ENCODE data around the gene CST9. TPM values are rescaled to one million over a fixed set of nuclear protein-coding genes. Genes with fewer than 3 reads are reported as not detected.
"Not testable (repeated sequence)": the region's sequence is repeated elsewhere in the genome, so short reads cannot be mapped to it uniquely, and the experiment has no call there.

The CST9 gene
- total and polyA plus RNA-seq, 2 of the 13 experiments (the other 11 are each of a cell fraction or from before 2014, with no cell fraction given) = 0.07 TPM; not detected in 1

DNA sequence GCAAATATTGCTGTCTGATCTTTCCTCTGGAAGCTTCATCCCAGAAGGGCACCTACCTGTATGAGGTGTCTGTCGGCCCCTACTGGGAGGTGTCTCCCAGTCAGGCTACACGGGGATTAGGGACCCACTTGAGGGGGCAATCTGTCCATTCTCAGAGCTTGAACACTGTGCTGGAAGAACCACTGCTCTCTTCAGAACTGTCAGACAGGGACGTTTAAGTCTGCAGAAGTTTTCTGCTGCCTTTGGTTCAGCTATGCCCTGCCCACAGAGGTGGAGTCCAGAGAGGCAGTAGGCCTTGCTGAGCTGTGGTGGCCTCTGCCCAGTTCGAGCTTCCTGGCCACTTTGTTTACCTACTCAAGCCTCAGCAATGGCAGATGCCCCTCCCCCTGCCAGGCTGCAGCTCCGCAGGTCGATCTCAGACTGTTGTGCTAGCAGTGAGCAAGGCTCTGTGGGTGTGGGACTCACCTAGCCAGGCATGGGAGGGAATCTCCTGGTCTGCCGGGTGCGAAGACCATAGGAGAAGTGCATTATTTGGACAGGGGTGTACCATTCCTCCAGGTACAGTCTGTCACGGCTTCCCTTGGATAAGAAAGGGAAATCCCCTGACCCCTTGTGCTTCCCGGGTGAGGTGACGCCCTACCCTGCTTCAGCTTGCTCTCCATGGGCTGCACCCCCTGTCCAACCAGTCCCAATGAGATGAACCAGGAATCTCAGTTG is 15.1 kb upstream of the CST9 start (continued):
- TF ChIP-seq SKI (IDR thresholded peaks at IDR 0.05; ENCODE audit: partially characterized antibody) (peak; percentile 65), SMAD3 (CRISPR knock-in tag; IDR thresholded peaks at IDR 0.05) (0 out of 2 replicates have a peak, but pooled peaks have one; percentile 77), ZNF564 (CRISPR knock-in tag; IDR thresholded peaks at IDR 0.05) (0 out of 2 replicates have a peak, but pooled peaks have one; percentile 70), ZBTB3 (CRISPR knock-in tag; IDR thresholded peaks at IDR 0.05; ENCODE audit: borderline replicate concordance, low read depth) (peak; percentile 83), FOSL2 (CRISPR knock-in tag; IDR thresholded peaks at IDR 0.05) (peak; percentile 77), GTF3A (CRISPR knock-in tag; conservative IDR thresholded peaks at IDR 0.05) (peak; percentile 87; the same call in 1 of the 2 replicates), KDM2A (CRISPR knock-in tag; IDR thresholded peaks at IDR 0.05; ENCODE audit: borderline replicate concordance, low read depth) (peak; percentile 86), NRL (CRISPR knock-in tag; IDR thresholded peaks at IDR 0.05; ENCODE audit: borderline replicate concordance) (peak; percentile 84; the same call in 1 of the 2 replicates), SOX5 (CRISPR knock-in tag; IDR thresholded peaks at IDR 0.05; ENCODE audit: borderline replicate concordance) (peak; percentile 80), STAG1 (CRISPR knock-in tag; IDR thresholded peaks at IDR 0.05) (peak; percentile 36; the same call in 1 of the 2 replicates), SALL2 (CRISPR knock-in tag; IDR thresholded peaks at IDR 0.05) (peak; percentile 79), JUN (CRISPR knock-in tag; IDR thresholded peaks at IDR 0.05) (peak; percentile 86; the same call in 1 of the 2 replicates), HMG20A (CRISPR knock-in tag; IDR thresholded peaks at IDR 0.05; ENCODE audit: borderline replicate concordance) (peak; percentile 62; the same call in 1 of the 2 replicates), ZSCAN9 (CRISPR knock-in tag; IDR thresholded peaks at IDR 0.05; ENCODE audit: borderline replicate concordance) (peak; percentile 64; the same call in 1 of the 2 replicates), MEIS2 (CRISPR knock-in tag; IDR thresholded peaks at IDR 0.05) (peak; percentile 68; the same call in 1 of the 2 replicates), GABPA (CRISPR knock-in tag; IDR thresholded peaks at IDR 0.05; ENCODE audit: low read depth) (0 out of 2 replicates have a peak, but pooled peaks have one; percentile 21), BORCS8-MEF2B (CRISPR knock-in tag; IDR thresholded peaks at IDR 0.05) (peak; percentile 83), KMT2A (CRISPR knock-in tag; IDR thresholded peaks at IDR 0.05) (peak; percentile 58; the same call in 1 of the 2 replicates)
- TF ChIP-seq, protein P1, sequence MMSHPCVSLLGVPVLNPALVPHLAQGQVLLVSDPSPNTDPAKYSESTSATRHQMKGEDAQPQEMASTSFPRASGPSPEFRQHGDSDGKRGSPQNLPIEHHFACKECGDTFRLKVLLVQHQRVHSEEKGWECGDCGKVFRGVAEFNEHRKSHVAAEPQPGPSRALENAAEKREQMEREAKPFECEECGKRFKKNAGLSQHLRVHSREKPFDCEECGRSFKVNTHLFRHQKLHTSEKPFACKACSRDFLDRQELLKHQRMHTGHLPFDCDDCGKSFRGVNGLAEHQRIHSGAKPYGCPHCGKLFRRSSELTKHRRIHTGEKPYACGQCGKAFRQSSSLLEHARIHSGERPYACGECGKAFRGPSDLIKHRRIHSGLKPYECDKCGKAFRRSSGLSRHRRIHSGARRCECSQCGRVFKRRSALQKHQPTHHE (CRISPR knock-in tag; IDR thresholded peaks at IDR 0.05; ENCODE audit: borderline replicate concordance) = 0 out of 2 replicates have a peak, but pooled peaks have one; percentile 53
- TF ChIP-seq, protein P2, sequence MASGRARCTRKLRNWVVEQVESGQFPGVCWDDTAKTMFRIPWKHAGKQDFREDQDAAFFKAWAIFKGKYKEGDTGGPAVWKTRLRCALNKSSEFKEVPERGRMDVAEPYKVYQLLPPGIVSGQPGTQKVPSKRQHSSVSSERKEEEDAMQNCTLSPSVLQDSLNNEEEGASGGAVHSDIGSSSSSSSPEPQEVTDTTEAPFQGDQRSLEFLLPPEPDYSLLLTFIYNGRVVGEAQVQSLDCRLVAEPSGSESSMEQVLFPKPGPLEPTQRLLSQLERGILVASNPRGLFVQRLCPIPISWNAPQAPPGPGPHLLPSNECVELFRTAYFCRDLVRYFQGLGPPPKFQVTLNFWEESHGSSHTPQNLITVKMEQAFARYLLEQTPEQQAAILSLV (CRISPR knock-in tag; IDR thresholded peaks at IDR 0.05; ENCODE audit: borderline replicate concordance) = peak; percentile 94
- TF ChIP-seq, protein P3, sequence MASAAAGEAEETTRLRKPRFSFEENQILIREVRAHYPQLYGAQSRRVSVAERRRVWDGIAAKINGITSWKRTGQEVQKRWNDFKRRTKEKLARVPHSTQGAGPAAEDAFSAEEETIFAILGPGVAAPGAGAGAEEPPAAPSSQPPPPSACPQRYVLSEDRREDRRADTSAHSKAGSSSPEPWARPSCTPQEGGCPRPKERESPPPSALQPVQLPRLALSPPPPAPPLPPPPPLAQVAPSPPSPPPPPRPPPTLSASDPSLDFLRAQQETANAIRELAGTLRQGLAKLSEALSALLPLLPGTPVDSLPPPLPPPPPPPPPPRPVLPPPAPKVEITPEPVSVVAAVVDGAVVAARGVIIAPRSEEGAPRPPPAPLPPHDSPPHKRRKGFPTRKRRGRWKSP (CRISPR knock-in tag; IDR thresholded peaks at IDR 0.05) = 0 out of 2 replicates have a peak, but pooled peaks have one; percentile 56
- TF ChIP-seq, protein P4, sequence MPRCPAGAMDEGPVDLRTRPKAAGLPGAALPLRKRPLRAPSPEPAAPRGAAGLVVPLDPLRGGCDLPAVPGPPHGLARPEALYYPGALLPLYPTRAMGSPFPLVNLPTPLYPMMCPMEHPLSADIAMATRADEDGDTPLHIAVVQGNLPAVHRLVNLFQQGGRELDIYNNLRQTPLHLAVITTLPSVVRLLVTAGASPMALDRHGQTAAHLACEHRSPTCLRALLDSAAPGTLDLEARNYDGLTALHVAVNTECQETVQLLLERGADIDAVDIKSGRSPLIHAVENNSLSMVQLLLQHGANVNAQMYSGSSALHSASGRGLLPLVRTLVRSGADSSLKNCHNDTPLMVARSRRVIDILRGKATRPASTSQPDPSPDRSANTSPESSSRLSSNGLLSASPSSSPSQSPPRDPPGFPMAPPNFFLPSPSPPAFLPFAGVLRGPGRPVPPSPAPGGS (CRISPR knock-in tag; IDR thresholded peaks at IDR 0.05) = peak; percentile 86
- TF ChIP-seq, protein P5, sequence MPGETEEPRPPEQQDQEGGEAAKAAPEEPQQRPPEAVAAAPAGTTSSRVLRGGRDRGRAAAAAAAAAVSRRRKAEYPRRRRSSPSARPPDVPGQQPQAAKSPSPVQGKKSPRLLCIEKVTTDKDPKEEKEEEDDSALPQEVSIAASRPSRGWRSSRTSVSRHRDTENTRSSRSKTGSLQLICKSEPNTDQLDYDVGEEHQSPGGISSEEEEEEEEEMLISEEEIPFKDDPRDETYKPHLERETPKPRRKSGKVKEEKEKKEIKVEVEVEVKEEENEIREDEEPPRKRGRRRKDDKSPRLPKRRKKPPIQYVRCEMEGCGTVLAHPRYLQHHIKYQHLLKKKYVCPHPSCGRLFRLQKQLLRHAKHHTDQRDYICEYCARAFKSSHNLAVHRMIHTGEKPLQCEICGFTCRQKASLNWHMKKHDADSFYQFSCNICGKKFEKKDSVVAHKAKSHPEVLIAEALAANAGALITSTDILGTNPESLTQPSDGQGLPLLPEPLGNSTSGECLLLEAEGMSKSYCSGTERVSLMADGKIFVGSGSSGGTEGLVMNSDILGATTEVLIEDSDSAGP (CRISPR knock-in tag; IDR thresholded peaks at IDR 0.05; ENCODE audit: borderline replicate concordance) = peak; percentile 73; the same call in 1 of the 2 replicates
- TF ChIP-seq GABPA (IDR thresholded peaks at IDR 0.05; ENCODE audit: low read depth, low read length) = not testable (repeated sequence)

Data from HepG2 (cell line).